HG02884 (cell line): ENCODE results near the gene DNPEP.
A peak's percentile ranks its signal among the peaks of the same experiment; 100 is the strongest.

Experiments
- ATAC-seq: cut with Tn5 transposase; IDR thresholded peaks from one replicate; pipeline ENCODE4 v1.9.1; 2021; ENCODE audit warnings: mild to moderate bottlenecking, moderate library complexity; ENCODE audit not compliant: unreplicated experiment

The DNPEP gene

DNA sequence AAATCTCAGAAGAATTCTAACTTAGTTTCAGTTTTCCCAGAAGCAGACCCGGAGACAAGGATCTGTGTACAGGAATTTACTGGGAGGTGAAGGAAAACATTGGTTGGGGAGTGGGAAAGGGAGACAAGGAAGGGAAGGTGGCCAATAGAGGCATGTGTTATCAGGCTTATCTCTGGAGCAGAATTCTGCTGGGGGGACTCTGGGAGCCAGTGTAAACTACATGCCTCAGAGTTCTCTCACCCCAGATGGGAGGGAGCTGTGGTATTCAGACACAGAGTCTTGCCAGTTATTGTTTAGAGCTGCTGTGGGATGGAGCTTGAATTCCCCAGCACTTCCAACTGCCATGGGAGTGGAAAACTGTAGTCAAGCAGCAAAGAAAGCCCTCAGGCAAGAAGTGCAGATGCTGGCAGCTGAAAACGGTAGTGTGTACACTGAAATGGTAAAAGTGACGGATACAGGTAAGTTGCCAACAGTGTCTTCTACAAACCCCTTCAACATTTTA, 19.0 kb downstream of the DNPEP start:
- no peak for ATAC-seq

DNA sequence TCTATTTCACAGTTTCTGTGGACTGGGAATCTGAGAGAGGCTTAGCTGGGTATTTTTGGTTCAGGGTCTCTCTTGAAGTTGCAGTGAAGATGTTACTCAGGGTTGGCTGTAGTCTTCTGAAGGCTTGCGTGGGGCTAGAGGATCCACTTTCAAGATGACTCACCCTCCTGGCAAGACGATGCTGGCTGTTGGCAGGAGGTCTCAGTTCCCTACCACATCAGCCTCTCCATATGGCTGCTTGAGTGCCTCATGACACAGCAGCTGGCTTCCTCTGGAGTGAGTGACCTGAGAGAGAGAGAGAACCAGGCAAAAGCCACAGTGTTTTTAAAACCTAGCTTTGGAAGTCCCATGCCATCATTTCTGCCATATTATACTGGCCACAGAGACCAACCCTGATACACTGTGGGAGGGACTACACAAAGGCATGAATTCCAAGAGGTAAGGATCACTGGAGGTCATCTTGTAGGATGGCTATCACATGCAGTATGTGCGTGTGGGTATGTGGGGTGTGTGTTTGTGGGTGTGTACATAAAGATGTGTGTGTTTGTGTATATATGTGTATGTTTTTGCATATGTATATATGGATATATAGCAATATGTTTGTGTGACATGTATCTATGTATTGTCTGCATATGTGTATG, 25.1 kb downstream of the DNPEP start:
- ATAC-seq: peak; percentile 83

DNA sequence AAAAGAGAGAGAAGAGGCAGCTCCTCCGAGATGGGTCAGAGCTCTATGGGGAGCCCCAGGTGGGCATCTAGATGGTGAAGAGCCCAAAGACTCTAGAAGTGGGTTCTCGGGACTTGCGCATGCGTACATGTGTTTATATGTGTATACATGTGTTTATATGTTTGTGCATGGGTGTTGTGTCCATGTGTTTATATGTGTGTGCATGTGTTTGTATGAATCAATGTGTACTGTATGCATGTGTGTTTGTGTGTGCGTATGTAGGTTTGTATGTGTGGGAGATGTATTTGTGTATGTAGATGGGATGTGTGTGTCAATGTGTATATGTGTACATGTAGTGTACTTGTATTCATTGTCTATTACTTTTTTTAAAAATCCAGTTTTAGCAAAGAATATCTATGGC, 25.6 kb downstream of the DNPEP start:
- no peak for ATAC-seq

DNA sequence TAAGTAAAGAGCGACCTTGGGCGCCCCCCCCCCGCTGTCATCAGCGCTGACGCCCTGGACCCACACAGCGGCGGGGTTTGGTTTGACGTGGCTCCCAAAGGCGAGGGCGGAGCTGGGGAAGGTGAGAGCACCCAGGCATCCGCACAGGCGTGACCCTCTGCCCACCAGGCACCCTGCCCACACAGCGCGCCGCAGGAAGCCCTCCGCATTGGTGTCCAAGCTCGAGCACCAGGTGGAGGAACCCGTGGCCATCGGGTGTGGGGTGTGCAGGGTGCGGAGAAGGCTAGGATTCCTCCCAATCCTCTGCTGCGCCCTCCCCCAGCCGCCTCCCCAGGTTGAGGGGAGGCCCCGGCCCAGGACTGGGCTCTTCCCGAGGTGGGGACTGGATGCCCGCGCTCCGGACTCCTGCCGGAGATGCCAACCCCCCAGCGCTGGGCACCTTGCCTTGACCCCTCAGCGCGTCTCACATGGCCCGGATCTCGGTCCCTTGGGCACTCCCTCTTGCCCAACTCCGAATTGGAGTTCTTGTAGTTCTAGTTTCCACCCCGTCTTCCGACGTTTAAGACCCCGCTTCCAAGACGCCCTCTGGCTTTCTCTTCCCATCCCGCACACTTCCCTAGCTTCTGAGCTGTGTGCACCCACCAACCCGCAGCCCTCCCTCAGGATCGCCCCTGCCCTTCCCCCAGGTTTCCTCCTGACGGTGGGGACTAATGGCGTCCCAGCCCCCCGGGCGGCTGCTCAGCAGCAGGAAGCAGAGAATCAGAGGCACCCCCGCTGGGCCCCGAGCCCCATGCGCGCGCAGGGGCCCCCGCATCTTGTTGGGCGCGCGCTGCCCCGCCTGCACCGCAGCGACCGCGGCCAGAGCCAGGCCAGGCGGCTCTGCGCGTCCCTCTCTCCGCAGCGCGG, 29.3 kb downstream of the DNPEP start:
- ATAC-seq: no peak

DNA sequence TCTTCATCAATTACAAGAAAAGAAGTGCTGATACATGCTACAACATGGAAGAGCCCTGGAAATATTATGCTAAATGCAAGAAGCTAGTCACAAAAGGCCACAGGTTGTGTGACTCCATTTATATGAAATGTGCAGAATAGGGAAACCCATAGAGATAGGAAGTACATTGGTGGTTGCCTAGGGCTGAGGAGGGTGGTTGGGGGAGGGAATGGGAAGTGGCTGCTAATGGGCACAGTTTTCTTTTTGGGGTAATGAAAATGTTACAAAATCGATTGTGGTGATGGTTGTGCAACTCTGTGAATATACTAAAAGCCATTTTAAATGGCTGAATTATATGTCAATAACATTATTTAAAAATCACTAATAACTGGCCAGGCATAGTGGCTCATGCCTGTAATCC, 30.9 kb downstream of the DNPEP start:
- ATAC-seq: no peak

DNA sequence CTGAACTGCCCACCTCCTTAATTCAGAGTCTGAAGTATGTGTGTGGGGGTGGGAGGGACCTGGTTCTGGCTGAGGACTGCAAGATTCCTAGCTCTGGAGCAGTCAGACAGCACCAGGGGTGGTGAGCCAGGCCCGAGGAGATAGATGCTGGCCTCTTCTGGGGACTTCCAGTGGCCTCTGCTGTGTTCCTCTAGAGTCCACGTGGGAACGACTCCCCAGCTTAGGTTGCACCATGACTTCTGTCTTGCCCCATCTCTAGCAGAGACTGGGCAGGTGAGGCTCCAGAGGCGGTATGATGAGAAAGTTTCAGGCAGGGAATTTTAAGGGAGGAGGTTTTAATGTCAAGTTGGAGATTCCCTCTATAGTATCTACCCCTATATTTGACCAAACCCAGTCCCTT, 33.1 kb downstream of the DNPEP start:
- ATAC-seq: no peak

DNA sequence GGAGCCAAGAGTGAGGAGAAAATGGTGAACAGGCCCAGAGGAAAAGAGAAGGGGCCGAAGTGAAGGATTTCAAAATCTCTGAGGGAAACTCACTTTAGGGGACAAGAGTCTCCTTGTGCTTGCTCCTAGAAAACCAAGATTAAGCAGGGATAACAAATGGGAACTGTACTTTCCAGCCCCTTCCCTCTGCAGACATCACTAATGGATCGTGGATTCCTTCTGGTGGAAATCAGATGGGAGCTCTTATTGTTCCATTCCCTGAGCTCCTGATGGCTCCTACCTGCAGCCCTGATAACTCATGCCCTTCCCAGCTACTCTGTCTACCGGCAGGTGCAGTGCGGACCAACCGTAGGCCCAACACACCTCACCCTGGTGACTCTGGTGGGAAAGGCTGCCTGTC, 34.6 kb downstream of the DNPEP start:
- no peak for ATAC-seq

DNA sequence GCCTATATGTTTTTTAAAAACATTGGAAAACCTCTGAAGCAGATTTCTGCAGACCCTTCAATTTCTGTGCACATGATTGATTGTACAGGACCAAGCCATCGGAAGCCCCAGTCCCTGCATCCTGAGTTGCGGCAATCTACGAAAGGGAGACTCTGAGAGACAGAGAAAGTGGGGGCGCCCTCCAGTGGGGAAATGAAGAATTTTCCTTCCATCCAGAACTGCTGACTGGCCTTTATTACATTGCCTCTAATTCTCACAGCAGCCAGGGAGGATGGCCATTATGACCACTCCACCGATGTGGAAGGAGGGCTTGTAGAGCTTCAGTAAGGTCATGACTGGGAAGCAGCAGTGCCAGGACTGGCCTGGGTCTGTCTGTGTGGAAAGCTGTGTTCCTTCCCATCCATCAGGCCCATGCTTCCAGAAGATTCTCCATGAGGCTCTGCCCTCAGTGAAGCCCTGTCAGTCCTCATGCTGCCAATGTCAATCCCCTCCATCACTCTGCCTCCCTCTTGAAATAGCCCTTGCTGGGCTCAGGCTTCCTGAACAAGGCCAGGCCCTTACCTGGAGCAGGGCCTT, 35.2 kb downstream of the DNPEP start:
- no peak for ATAC-seq

DNA sequence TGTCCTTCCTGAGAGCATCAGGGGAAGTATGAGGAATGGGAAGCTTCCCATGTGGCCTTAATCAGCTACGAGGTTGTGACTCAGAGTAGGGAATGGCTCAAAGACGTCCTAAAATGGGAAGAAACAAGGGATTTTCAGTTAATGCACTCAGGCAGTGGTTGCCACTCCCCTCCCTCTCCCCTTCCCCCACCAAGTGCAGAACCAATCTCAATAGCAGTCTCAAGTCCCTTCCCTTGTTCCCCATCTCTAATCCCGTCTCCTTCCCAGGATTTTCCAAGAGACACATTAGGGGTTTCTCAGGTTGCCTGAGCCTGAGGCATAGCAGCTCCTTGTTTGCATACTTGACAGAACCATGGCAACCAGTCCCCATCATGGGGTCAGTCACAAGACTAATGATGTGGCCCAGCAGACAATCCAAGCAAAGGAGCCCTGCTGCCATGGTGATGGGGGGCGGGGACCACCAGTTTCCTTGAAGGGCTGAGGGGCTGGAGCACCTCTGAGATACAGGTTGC, 36.9 kb downstream of the DNPEP start:
- no peak for ATAC-seq

DNA sequence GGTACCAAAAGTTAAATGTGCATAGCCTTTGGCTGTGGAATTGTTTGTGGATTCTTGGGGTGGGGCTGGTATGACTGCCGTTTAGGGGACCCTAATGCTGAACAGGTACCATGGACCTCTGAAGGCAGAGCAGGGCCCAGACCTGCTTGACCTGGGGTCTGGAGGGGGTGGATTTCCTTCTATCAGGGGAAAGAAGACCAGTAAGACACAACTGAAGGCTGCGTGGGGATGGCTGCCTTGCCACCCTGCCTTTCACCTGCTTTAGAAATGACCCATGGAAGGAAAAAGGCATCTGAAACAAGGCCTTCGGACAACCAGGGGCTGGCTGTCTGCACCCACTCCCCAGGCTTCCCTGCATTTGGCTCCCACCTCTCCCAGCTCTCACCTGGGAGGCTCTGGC, 37.5 kb downstream of the DNPEP start:
- ATAC-seq: no peak

DNA sequence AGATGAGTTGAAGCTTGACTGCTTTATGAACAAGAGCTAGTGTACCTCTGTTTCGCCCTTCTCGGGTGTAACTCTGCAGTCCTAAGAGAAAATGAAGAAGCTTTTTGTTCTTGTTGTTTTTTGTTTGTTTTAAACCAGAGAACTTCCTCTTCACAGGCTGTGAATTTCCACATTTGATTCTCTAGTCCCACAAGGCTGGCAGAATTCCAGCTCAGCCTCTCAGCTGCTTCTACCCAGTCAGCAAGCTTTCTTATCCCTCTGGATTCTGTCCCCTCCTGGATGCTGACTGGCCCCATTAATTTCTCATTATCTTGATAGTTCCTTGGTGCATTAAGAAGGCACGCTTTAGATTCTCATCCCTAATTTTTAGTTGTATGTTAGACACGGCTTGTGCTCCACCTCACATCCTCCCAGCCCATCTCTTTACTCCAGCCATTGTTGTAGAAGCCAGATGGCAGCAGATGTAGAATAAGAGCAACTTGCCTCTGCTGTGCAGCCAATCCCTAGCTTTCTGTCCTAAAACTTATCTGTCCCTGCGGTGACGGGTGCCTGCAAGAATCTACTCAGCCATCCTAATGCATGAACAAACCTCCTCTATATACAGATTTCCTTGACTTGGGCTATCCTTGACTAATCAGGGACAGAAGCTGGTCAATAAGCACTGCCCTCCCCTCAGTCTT, 42.8 kb downstream of the DNPEP start:
- ATAC-seq: no peak

DNA sequence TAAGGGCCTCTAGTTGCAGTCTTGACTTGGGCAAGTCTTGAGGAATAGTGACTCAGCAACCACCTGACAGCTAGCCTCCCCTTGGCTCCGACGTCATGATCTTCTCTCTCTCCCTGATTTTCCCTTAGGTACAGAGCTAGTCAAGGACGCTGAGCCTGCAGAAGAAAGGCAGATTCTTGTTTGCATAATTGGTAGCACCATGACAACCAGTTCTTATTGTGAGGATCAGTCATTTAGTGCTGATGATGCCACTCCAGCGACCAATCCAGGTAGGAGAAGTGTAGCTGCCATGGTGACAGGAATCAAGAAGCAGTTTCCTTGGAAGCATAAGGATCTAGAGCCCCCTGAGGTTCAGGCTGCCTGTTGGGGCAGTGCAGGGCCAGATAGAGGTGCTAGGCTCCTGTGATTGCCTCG, 52.3 kb downstream of the DNPEP start:
- no peak for ATAC-seq

DNA sequence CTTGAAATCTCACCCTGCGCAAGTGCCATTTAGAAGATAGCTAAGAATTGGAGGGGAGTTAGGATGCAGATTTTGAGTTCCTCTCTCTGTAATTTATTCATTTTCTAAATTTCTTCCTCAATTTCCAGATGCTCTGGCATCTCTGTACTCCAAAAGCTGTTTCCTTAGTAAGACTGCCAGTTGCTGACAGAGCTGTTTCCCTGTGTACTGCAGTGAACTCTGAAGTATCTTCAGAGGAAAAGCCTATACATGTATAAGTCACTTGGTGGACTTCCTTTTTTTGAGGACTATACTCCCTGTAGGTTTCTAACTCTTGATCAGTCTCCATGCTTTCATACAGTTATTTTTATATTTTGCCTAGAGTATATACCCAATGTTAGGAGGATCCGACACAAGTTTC, 53.6 kb downstream of the DNPEP start:
- ATAC-seq: no peak

DNA sequence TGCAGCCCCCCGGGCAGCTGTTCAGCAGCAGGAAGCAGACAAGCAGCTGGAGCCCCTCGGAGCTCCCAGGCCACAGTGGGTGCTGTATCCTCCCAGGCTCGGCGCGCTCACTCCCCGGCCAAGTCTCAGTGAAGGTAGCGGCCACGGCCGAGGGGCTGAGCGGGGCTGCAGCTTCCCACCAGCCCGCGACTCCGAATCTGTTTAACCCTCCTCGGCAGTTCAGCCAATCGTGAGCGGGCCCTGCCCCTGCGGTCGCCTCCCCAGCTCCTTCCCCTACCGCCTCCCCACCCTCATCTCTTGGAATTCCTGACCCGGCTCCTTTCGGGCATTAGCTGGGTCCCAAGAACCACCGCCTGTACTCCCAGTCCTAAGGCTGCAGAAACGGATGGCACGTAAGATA, 55.2 kb downstream of the DNPEP start, which contains the start of gene RESP18:
Gene RESP18 (minus strand): TSS at position 203 of the 400 bp plus-strand sequence.
- ATAC-seq: no peak

DNA sequence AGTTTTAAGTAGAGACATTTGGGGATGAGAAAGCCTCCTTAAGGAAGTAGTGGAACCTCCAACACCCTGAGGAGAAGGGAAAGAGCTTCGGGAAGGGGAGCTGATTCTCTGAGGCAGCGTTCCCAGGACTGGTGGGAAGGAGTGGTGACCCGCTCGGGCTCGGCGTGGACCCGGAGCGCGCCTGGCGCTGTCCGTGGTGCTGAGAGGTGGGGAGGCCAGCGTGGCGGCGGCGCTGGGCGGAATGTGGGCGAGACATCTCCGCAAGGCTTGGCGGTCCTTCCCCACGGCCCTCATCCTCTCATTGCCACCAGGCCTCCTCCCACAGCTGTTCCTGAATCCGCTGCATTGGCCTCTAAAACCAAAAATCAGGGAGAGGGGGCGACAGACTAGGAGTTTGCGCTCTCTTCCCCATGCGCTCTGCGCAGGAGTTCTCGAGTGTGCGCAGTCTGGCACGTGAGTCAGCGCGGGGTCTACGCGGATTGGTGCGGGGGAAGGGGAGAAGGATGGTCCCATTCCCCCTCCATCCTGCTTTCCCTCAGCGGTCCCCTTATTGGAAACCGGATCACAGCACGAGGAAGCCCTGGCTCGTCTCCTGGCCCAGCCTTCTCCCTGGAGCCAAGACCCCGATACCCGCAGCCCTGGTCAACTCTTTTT, 56.0 kb downstream of the DNPEP start:
- ATAC-seq: no peak

DNA sequence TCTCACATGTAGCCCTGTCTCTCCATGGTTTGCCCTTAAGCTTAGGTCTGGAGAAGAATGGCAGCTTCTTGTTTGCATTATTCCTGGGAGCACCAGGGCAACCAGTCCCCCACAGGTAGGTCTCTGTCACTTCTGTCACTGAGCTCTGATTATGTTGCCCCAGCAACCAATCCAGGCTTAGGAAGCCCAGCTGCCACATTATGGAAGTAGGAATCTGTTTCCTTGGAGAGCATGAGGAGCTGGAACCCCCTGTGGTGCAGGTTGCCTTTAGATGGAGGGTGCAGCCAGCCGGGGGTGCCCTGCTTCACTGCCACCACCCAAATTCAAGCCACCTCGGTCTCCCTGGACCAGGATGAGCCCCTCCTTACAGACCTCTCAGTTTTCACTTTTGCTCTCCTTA, 60.0 kb downstream of the DNPEP start:
- ATAC-seq: no peak

DNA sequence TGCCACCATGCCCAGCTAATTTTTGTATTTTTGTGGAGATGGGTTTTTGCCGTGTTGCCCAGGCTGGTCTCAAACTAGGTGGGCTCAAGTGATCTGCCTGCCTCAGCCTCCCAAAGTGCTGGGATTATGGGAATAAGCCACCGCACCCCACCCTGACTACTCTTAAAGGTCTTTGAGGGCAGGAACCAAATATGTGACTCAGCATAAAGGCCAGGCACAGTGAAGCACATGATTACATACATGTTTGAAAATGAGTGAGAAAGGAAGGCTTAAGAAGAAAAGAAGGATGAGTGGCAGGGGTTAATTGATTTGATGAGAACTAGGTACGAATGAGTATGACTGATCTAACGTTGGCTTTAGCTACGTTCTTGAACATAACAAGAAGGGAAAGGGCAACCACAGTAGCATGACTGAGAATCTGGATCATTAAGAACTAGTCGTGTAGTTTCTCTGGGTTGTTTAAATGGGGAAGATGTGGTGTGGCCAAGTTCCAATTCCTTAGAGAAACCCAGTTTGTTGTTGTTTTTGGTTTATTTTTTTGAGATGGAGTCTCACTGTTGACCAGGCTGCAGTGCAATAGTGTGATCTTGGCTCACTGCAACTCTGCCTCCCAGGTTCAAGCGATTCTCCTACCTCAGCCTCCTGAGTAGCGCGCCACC, 61.9 kb downstream of the DNPEP start:
- ATAC-seq: no peak

DNA sequence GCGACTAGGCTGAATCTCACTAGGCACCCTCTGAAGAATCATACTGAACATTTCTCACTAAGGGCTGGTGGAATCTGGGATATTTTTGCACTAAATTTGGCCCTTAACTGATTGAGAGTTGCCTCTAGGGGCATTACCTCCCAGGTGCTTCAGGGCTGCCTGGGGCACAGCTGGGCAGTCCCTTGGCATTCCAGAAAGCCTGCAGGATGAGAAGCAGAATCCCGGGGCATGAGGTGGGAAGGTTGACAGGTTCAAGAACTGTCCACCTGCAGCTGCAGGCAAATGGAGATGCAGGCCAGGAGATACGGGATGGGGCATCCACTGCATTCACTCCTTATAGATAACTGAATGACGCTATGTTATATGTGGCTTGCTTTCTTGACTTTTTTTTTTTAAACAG, 62.6 kb downstream of the DNPEP start:
- no peak for ATAC-seq

DNA sequence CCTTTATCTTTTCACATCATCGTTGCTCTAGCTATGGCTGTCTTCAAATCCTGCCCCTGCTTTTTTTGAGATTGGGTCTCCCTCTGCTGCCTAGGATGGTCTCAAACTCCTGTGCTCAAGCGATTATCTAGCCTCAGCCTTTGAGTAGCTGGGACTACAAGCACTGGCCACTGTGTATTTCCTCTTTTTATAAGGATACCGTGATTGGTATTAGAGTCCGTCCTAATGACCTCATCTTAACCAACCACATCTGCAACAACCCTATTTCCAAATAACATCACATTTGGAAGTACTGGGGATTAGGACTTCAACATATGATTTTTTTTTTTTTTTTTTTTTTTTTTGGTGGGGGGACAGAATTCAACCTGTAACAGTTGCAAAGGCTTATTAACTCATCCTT, 64.3 kb downstream of the DNPEP start:
- no peak for ATAC-seq
